Measurements from ENCODE around the gene TET2. TPM values are rescaled to one million over a fixed set of nuclear protein-coding genes. Genes with fewer than 3 reads are reported as not detected.
"Not testable (repeated sequence)": the region's sequence is repeated elsewhere in the genome, so short reads cannot be mapped to it uniquely, and the experiment has no call there.

TET2 gene
- total RNA-seq, 1 experiment from 2014 or later: 9.5 TPM

DNA sequence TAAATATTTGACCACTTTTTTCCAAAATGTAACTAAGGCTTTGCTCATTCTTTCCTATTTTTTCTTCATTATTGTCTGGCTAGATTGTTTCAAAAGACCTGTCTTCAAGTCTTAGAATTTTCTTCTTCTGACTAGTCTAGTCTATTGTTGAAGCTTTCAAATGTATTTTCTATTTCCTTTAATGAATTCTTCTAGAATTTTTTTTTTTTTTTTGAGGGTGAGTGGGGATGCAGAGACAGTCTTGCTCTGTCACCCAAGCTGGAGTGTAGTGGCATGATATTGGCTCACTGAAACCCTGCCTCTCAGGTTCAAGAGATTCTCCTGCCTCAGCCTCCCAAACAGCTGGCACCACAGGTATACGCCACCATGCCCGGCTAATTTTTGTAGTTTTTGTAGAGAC lies 141.4 kb downstream of the TET2 start:
- no peak for DNase-seq (ENCODE audit: low read depth)

DNA sequence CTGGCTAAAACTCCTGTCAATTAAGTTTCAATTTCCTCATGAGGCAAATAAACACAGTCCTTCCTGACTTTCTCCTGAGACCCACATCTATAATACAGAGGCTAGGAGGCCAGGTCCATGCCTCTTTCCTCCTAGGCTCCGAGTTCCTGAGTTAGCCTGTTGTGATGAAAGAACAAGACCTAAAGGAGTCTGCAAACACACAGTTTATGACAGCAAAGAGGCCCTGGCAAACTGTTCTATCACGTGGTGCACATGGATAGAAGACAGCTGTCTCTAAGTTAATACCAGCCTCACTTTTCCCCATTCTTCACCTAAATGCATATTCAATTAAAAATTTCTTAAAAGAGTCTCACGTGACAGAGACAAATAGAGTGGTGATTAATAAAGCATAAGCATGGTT lies 145.2 kb downstream of the TET2 start:
- DNase-seq (ENCODE audit: low read depth): peak; percentile 18

DNA sequence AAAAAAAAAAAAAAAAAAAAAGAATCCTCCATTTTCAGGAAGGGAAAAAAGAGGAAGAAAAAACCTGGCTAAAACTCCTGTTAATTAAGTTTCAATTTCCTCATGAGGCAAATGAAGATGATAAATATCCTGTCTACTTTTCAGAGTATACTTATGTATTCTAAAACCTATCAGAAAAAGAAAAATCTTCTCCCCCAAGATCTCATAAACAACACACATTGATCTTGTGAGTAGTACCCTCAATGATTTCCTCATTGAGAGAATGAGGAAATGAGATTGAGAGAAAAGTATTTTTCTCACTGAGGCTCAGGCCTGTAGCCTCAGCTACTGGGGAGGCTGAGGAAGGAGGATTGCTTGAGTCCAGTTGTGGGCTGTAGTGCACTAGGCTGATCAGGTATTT lies 146.7 kb downstream of the TET2 start:
- no peak for DNase-seq (ENCODE audit: low read depth)

DNA sequence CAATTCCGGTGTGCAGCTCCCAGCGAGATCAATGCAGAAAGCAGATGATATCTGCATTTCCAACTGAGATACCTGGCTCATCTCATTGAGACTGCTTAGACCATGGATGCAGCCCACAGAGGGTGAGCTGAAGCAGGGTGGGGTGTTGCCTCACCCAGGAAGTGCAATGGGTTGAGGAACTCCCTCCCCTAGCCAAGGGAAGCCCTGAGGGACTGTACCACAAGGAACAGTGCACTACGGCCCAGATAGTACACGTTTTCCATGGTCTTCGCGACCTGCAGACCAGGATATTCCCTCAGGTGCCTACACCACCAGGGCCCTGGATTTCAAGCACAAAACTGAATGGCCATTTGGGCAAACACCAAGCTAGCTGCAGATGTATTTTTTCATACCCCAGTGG lies 150.0 kb downstream of the TET2 start:
- DNase-seq (ENCODE audit: low read depth): no peak

DNA sequence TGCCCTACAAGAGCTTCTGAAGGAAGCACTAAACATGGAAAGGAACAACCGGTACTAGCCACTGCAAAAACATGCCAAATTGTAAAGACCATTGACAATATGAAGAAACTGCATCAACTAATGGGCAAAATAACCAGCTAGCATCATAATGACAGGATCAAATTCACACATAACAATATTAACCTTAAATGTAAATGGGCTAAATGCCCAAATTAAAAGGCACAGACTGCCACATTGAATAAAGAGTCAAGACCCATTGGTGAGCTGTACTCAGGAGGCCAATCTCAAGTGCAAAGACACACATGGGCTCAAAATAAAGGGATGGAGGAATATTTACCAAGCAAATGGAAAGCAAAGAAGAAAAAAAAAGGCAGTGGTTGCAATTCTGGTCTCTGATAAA lies 152.4 kb downstream of the TET2 start:
- DNase-seq (ENCODE audit: low read depth): not testable (repeated sequence)

DNA sequence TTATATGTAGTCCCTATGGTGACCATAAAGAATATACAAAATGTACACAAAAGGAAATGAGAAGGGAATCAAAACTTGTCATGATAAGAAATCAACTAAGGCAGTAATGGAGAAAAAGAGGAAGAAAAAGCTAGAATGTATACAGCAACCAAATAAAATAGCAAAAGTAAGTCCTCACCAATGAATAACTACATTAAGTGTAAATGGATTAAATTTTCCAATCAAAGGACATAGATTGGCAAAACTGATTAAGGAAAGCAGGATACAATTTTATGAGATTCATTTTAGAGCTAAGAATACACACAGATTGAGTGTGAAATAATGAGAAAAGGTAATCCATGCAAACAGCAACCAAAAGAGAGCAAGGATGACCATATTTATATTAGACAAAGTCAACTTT lies 157.4 kb downstream of the TET2 start:
- DNase-seq (ENCODE audit: low read depth): no peak

DNA sequence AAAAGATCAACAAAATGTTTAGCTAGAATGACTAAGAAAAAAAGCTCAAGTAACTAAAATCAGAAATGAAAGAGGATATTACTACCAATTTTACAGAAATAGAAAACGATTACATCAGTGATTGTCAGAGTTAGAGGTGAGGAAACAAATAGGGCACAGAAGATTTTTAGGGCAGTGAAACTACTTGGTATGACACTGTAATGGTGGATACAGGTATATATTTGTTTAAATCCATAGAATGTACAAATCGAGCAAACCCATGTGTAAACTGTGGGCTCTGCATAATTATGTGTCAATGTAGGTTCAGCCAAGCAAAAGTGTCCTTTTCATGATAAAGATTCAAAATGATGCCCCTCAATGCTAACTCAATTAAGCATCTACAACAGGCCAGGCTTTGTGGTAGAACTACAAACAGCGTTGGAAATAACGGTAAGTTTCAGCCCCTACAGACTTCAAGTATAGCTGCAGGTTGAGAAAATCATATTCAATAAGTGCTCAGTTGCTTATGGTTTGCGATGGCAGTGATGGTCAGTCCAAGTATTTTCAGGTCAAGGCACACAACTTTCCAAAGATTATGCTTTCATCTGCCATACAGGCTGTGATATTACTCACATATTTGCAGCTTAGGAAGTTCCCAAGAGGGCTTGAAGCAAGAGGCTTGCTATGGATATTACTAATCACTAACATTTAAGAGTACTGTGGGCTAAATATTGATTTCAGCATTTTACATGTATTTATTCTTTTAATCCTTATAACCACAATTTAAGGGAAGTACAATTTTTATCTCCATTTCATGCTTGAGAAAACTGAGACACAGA lies 158.6 kb downstream of the TET2 start:
- no peak for DNase-seq (ENCODE audit: low read depth)

DNA sequence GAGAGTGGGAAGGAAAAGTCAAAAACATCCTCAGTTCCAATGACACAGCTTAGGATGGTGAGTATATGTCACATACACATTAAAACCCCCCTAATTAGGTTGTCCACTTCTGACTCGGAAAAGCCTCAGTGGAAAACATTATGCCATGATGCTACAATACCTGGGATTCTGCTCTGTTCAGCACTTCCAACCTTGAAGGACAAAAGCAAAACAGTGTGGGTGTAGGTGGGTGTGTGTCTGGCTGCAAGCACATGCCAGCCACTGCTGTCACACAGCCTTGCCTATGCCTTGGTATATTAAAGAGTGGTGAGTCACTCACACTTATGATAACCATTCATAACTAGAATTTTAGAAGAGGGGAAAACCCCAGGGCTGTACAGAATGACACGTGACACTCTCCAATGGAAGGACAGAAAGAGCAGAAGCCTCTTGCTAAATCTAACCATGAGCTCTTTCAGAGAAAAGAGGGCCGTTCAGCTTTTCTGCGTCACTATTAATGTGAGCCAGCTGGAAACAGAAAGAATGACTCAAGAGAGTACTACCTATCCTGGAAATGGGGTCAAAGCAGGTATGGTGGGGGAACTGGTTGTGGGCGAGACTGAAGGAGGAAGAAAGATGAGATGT lies 159.6 kb downstream of the TET2 start:
- DNase-seq (ENCODE audit: low read depth): no peak

DNA sequence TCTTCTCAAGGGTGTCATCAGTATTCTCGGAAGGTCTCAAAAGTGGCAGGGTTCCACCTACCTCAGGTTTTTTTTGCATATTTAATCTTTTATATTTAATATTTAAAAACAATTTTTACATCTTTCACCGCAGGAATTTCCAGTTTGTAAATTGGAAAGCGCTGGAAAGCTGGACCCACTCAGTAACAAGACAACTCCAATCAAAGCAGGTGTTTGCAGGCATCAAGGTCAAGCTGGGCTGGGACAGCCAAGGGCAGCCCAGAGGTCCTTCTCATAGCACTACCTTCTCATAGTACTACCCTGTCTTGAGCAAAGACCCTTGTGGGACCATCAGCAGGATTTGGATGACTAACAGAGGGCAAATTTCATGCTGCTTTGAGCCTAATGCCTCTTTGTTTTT lies 160.1 kb downstream of the TET2 start:
- no peak for DNase-seq (ENCODE audit: low read depth)

DNA sequence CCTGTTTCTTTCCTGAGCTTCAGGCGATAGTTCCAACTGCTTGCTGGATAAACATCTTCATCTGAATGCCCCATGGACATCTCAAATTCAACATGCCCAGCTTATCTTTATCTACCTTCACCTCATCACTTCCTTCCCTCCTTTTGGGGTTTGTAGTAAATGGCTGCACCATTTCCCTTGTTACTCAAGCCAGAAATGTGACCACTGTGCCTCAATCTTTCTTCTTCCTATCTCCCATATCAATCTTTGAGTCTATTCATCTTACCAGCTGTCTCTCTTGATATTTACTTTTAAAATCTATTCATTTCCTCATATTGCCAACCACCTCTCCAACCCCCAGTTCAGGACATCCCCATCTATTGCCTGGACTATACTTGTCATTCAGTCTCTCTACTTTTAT lies 171.8 kb downstream of the TET2 start:
- DNase-seq (ENCODE audit: low read depth): no peak

DNA sequence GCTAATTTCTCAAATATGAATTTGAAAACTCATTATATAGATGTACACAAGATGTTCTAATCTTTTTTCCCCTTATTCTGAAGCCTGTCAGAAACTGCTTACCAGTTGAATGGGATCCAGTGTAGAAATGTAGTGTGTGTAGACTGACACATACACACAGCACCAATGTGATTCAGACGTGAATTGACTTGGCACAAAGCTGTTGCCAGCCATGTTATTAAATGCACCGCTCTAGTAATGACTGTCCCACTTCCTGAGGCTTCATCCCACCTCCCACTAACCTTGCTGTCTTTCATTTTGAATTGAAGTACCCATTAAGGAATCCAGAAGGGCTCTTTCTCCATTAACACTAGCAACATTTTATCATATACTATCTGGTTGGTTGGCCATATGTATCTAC lies 180.5 kb downstream of the TET2 start:
- no peak for DNase-seq (ENCODE audit: low read depth)

DNA sequence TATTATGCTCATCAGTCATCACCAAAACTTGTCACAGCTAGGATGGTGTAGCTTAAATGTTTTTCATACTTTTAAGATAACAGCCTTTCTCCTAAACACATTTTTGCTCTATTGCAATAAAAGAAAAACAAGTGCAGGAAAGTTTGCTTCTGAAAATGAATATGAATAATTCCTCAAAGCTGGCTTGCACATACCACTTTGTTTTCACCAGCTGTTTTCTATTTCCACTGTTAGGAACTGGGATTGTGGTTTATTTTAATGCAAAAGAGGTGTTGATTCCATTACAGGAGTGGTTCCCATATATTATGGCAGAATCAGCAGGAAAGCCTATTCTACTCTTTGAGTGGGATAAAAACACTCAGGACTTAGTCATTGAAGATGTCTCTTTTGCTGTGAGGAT lies 181.3 kb downstream of the TET2 start:
- DNase-seq (ENCODE audit: low read depth): no peak

DNA sequence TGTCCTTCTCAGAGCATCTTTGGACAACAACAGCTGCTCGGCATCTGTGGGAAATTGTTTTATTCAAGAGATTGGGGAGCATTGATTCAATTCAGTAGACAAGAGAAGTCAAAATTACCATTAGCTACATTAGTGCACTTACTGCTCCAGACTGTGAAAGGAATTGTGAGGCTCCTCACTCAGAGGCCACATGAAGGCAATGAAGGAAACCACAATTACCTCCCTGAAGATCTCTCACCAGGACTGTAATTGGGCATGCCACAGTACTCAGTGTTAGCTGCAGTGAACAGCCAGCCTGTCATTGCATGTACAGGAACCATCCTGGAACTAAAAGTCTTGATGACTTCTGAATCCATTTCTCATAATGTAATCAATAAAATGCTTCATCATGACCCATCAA lies 182.4 kb downstream of the TET2 start:
- no peak for DNase-seq (ENCODE audit: low read depth)

Measured in LHCN-M2 (cell line).